ENCODE results near the gene KIAA0232. TPM values are rescaled to one million over a fixed set of nuclear protein-coding genes. Genes with fewer than 3 reads are reported as not detected.
A peak's percentile ranks its signal among the peaks of the same experiment; 100 is the strongest.

The KIAA0232 gene
- total and polyA plus RNA-seq, 12 donors: 12.8 to 89.6 (median 70.9) TPM

- TF ChIP-seq CTCF (IDR thresholded peaks at IDR 0.05): no peak
- Histone ChIP-seq H3K9me3 (no peaks in the 10 kb centered on the region), H3K36me3 (peaks cover 0 to 98% (median 63%) of the 10 kb centered on the region in 9 donors), H3K4me3 (no peak overlapping the region), H3K4me1 (peaks cover 0 to 31% (median 17%) of the 10 kb centered on the region in 9 donors), H3K27me3 (no peaks in the 10 kb centered on the region), H3K27ac (no peak overlapping the region)
- WGBS, 2 donors: 75 to 82% methylated on average over 11 of the region's 11 CpGs
- DNase-seq: no peak
- ATAC-seq: no peak
- intact Hi-C loops (cut with DNase I): loop anchor here in 1 of 10 donors (10.0 kb wide), 1 partner anchor 94 kb away; the partner anchor contains the start of gene KIAA0232
Observed at GRCh38 chr4:6878451-6879059, 96.0 kb downstream of the KIAA0232 start.

- Histone ChIP-seq H3K4me3 (no peak overlapping the region), H3K36me3 (peaks cover 0 to 86% (median 59%) of the 10 kb centered on the region in 9 donors), H3K9me3 (no peaks in the 10 kb centered on the region), H3K4me1 (peaks cover 0 to 16% (median 5%) of the 10 kb centered on the region in 9 donors), H3K27me3 (no peaks in the 10 kb centered on the region), H3K27ac (no peak overlapping the region)
- ATAC-seq (no peak), DNase-seq (no peak)
- intact Hi-C loops (cut with DNase I): no loop called here
- 92 to 97% methylated on average over 7 of the region's 7 CpGs for WGBS, 2 donors
- no peak for TF ChIP-seq CTCF (IDR thresholded peaks at IDR 0.05)
Observed at GRCh38 chr4:6880691-6881090, 98.2 kb downstream of the KIAA0232 start.

GRCh38 chr4:6881908-6882307 lies 99.4 kb downstream of the KIAA0232 start:
- H3K27ac ChIP-seq: no peak overlapping the region
- TF ChIP-seq CTCF (IDR thresholded peaks at IDR 0.05): no peak

GRCh38 chr4:6884341-6884870 lies 101.9 kb downstream of the KIAA0232 start:
- DNase-seq (no peak), ATAC-seq (no peak)
- H3K27me3 ChIP-seq: no peaks in the 10 kb centered on the region
- H3K27ac ChIP-seq: peak overlapping the region in 1 of 10 donors; percentile 89
- no peaks in the 10 kb centered on the region for H3K9me3 ChIP-seq
- intact Hi-C loops (cut with DNase I): no loop called here
- H3K4me1 ChIP-seq: peaks cover 0 to 41% (median 27%) of the 10 kb centered on the region in 9 donors
- H3K36me3 ChIP-seq: peaks cover 0 to 49% (median 32%) of the 10 kb centered on the region in 9 donors
- 62 to 73% methylated on average over 3 of the region's 3 CpGs for WGBS, 2 donors
- no peak overlapping the region for H3K4me3 ChIP-seq
- TF ChIP-seq CTCF (IDR thresholded peaks at IDR 0.05): no peak

More at GRCh38 chr4:6881908-6882307, 99.4 kb downstream of the KIAA0232 start:
- WGBS, 2 donors: 89 to 92% methylated on average over 16 of the region's 16 CpGs
- DNase-seq: no peak
- H3K36me3 ChIP-seq: peaks cover 0 to 74% (median 49%) of the 10 kb centered on the region in 9 donors
- H3K4me3 ChIP-seq: no peak overlapping the region
- no peak for ATAC-seq
- H3K9me3 ChIP-seq: no peaks in the 10 kb centered on the region
- no peaks in the 10 kb centered on the region for H3K27me3 ChIP-seq
- peaks cover 0 to 18% (median 16%) of the 10 kb centered on the region in 9 donors for H3K4me1 ChIP-seq
- intact Hi-C loops (cut with DNase I): no loop called here

Data from heart right ventricle (tissue), 16 donors.